Central memory CD4-positive, alpha-beta T cell (primary cell): ENCODE measurements around the gene ZBTB24.

Experiments used
- DNase-seq: peaks from one replicate; pipeline ENCODE4 v3.0.0; 2022

ZBTB24 gene

GRCh38 chr6:109449795-109450673, 33.0 kb downstream of the ZBTB24 start:
- peak; percentile 37 for DNase-seq

- DNase-seq: no peak
Measured at GRCh38 chr6:109449064-109449794, 33.8 kb downstream of the ZBTB24 start.

GRCh38 chr6:109448615-109449014, 34.4 kb downstream of the ZBTB24 start:
- DNase-seq: no peak

GRCh38 chr6:109447878-109448555, 35.0 kb downstream of the ZBTB24 start:
- DNase-seq: no peak

- DNase-seq: no peak
Measured at GRCh38 chr6:109447087-109447486, 35.9 kb downstream of the ZBTB24 start.

- DNase-seq: no peak
Measured at GRCh38 chr6:109446541-109446940, 36.5 kb downstream of the ZBTB24 start.

GRCh38 chr6:109446072-109446471, 36.9 kb downstream of the ZBTB24 start:
- no peak for DNase-seq

GRCh38 chr6:109445382-109445781, 37.6 kb downstream of the ZBTB24 start:
- no peak for DNase-seq

GRCh38 chr6:109443425-109443950, 39.5 kb downstream of the ZBTB24 start:
- no peak for DNase-seq

GRCh38 chr6:109442393-109442924, 40.6 kb downstream of the ZBTB24 start:
- no peak for DNase-seq

GRCh38 chr6:109441069-109441816, 41.8 kb downstream of the ZBTB24 start:
- DNase-seq: peak; percentile 60

- DNase-seq: peak; percentile 78
Measured at GRCh38 chr6:109440331-109441068, 42.5 kb downstream of the ZBTB24 start, which contains the start of the genes PPIL6 and SMPD2. Gene PPIL6, minus strand, starts transcription at chr6:109440628. Its CDS starts 38 bp downstream, at chr6:109440590. Gene SMPD2, plus strand, starts transcription at chr6:109440724. Its CDS starts 398 bp downstream, at chr6:109441122.

GRCh38 chr6:109436041-109436440, 47.0 kb downstream of the ZBTB24 start:
- no peak for DNase-seq

GRCh38 chr6:109434456-109434855, 48.6 kb downstream of the ZBTB24 start:
- DNase-seq: no peak

GRCh38 chr6:109429496-109429895, 53.5 kb downstream of the ZBTB24 start:
- no peak for DNase-seq

GRCh38 chr6:109428889-109429477, 54.0 kb downstream of the ZBTB24 start:
- DNase-seq: no peak

- no peak for DNase-seq
Measured at GRCh38 chr6:109424946-109425345, 58.1 kb downstream of the ZBTB24 start.

- no peak for DNase-seq
Measured at GRCh38 chr6:109421184-109421583, 61.8 kb downstream of the ZBTB24 start.

- no peak for DNase-seq
Measured at GRCh38 chr6:109420751-109421150, 62.3 kb downstream of the ZBTB24 start.

- no peak for DNase-seq
Measured at GRCh38 chr6:109417646-109418045, 65.4 kb downstream of the ZBTB24 start.
